ENCODE measurements around the gene KLHL3.

The KLHL3 gene

DNA sequence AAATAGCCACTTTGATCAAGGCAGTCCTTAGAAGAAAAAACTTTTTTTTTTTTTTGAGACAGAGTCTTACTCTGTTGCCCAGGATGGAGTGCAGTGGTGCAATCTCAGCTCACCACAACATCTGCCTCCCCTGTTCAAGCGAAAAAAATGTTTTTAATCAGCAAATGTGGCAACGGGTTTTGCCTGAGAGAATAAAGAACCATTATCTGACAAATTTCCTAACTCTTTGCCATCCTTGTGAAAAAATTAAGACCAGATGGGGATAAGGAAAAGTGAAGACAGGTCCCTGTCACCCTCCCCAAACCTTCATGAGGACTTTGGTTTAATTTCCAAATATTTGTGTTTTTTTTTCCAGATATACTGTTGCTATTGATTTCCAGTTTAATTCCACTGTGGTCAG is 129.5 kb downstream of the KLHL3 start:
- no peak for DNase-seq

DNA sequence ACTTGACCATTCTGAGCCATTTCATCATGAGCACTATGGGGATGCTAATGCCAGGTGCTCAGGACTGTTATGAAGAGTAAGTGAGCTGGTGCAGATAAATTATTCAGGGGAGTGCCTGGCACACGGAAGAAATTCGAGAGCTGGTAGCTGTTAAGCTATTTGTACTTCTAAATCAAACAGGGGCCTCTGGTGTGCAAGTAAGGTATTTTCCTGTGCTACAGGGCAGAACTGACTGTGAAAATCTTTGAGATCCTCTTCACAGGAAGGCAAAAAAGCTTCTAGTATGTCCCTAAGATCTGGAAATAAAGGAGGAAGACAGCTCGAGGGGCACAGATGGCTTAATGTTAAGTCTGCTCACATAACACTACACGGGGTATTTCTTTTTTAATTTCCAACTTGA is 130.5 kb downstream of the KLHL3 start:
- DNase-seq, result no peak

DNA sequence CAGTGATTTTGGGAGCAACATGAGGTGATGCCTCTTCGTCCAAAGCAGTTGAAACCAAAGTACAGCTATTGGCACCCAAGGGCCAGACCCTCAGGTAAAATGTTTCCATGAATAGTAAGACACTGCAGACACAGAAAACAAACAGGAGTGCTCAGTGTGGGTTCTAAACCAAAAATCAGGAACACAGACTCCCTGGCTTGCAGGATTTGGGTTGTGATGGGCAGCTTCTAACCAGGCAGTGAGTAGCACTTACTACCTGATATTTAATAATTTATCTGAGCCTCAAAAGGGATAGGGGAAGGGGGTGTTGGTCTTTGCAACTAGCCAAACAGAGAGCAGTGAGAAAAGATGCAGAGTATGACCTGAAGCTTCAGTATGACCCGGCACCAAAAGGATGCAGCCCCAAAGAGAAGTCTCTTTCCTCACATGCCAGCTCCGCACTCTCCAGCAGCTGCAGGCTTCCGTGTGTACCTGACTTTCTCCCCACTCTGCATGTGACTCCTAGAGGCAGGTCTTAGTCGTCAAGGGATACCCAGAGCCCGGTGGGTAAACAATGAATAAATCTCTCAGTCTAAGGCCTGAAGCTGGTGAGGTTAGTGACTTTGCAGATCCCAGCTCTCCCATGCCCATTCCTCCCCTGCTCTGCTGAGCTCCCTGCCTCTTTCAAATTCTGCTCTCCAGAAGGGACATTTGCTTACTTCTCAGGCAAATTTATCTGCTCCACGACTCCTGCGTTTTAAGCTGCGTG is 131.4 kb downstream of the KLHL3 start:
- DNase-seq, result no peak

- no peak for DNase-seq
Measured at GRCh38 chr5:137603891-137604290, 132.0 kb downstream of the KLHL3 start.

DNA sequence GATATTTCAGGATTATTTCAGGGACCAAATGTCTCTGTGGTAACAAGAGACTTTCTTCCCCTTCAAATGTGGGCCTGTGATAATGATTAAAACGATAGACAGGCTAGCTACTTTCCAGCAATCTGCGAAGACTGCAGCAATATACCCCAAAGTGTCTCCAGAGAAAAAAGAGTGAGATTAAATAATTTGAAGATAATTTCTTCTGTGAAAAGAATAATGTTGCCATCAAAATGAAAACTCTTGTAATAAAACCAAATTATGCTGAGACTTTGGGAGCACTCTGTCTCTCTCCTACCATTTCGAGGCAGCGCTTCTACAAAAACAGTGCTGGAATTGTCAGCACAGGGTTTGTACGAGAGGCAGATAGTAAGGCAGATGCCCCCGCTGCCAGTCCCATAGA is 132.5 kb downstream of the KLHL3 start:
- DNase-seq, result no peak

DNA sequence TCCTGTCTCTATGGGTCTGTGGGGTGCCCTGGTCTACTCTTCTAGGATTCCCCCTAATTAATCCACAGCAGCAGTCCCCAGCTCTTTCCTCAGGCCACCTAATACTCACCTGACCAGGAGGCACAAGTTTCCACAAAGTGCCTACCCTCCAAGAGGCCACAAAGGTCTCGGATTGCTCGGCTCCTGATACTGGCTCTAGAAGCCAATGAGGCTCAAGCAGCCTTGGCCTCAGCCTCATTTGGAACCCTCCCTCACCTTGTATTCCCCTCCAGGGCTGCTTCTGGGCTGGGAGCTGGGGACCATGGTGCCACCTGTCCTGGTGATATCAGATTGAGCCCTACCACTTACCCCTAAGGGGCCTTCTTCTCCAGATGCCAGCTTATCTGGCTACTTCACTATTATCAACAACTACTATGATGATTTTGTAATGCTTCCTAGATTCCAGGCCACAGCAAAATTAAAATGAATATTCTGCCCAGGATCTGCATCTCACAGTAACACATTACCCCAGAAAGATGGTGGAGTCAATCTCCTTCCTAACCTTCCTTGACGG is 133.1 kb downstream of the KLHL3 start:
- DNase-seq, result no peak

- DNase-seq, result no peak
Measured at GRCh38 chr5:137600721-137601360, 135.0 kb downstream of the KLHL3 start.

- no peak for DNase-seq
Measured at GRCh38 chr5:137599457-137599856, 136.4 kb downstream of the KLHL3 start.

GRCh38 chr5:137598399-137598798 is 137.5 kb downstream of the KLHL3 start:
- DNase-seq, result no peak

DNA sequence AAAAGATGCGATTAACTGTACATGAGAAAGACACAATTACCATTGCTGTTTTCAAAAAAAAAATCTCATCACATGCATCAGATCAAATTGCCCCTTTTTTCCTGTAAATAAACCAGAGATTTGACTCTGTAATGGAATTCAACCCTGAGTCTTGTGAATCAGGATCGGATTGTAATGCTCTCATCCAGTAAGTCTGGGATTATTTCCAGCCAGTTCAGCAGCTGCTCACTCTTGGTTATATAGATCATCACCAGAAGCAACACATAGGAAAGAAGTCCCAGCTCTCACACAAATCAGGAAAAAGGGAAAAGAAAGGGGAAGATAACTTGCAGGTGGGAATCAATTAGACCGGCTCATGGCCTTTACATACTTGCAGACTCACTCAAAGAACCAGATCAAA is 138.9 kb downstream of the KLHL3 start:
- no peak for DNase-seq

DNA sequence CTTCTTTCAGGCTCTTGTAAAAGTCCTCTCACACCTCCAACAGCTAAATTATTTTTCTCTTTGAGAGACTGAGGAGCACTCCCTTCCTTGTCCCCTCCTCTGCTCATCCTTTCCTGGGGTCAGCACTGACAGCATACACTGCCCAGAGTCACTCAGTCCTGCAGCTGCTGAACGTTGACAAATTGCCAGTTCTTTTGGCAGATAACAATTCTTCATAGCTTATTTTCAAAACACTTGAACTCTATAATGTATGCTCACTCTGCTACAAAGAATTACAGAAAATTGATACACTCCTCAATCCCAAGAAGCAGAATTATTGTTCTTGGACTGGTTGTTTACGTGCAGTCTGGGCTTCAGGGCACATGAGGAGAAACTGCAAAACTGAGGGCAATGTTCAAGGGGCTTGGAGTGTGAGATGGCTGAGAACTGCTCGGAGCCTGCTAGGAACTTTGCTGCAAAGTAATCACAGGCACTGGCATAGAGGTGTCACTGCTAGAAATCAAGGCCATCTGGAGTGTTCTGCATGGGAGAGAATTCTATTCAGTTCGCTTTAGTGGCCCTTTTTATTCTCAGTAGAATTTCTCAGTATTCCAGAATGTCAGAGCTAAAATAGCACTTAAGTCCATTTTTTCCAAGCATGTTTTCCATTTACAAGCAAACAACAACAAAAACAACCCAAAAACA is 140.4 kb downstream of the KLHL3 start:
- no peak for DNase-seq

- no peak for DNase-seq
Measured at GRCh38 chr5:137594717-137595116, 141.2 kb downstream of the KLHL3 start.

GRCh38 chr5:137592317-137592716 is 143.6 kb downstream of the KLHL3 start:
- DNase-seq, result no peak

- no peak for DNase-seq
Measured at GRCh38 chr5:137589185-137589584, 146.7 kb downstream of the KLHL3 start.

DNA sequence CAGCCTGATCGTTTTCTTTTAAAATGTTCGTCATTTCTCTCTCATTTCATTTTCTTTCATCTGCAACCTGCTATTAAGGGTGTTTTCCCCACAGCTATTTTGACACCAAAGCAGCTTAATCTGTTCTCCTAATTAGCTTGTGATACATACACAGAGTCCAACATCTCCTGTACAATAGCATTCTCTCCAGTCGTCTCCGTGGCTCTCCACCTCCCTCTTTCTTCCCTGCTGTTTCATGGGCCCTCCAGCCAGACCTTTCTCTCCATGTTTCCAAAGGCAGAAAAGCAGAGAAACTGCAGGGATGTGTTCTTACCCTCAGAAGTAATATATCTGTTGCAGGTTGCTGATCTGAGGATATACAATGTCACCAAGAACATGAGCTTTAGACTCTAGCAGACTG is 148.0 kb downstream of the KLHL3 start:
- DNase-seq, result no peak

DNA sequence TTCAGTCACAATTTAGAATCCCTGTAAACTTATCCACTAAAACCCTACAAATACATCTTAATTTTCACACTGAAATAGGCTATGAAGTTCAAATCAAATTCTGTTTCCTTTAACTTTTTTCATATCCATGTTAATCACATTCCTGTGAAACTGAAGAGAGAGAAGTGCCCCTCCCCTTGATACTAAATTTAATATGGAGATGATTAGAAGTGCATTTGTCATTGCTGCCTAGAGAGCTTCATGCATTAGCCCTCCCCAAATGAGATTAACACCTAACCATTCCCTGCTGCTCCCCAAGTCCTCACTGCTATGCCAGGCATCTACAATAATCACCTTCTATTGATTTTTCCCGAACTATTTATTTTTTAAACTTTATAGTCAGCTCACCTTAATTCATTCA is 151.6 kb downstream of the KLHL3 start:
- no peak for DNase-seq

DNA sequence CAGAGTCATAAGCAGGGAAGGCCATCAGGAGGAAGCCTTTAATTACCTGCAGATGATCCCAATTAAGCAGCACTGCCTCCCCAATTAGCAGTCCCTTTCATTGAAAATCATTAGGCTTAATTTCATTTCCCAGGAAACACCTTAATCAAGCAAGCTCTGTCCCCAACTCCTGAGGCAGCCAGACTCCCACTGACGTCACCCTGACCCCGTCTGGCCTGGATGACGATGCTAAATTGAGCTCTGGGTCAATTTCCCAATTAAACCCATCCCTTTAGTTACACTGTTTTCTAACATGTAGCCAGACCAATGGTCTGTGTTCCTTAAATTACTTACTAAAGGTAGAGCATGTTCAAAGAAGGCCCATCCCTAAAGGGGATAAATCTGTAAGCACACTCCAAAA is 152.8 kb downstream of the KLHL3 start:
- no peak for DNase-seq

DNA sequence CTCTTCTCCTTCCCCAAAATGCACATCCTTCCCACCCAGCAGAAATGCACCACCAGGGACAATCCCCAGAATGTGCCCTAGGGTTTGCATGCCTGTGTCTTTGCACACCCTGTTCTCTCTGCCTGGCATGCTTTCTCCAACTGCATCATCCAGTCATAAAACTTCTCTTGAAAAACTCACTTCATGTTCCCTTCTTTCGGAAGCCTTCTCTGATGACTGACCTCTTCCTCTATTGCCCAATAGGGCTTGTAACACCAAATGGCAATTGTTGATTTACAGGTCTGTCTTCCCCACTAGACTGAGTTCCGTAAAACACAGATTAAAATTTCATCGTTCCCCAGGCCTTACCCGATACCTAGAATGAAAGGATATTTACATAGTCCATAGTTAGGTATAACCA is 153.7 kb downstream of the KLHL3 start:
- no peak for DNase-seq

DNA sequence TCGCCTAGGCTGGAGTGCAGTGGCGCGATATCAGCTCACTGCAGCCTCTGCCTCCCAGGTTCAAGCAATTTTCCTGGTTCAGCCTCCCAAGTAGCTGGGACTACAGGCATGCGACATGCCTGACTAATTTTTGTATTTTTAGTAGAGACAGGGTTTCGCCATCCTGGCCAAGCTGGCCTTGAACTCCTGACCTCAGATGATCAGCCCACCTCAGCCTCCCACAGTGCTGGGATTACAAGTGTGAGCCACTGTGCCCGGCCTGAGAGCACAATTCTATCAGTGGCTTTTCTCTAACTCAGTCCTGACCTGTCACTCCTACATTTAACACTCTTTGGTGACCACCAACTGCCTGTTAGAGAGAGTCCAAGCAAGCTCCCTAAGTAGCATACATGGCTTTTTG is 154.1 kb downstream of the KLHL3 start:
- DNase-seq, result no peak

GRCh38 chr5:137580030-137580429 is 155.9 kb downstream of the KLHL3 start:
- DNase-seq, result no peak

DNA sequence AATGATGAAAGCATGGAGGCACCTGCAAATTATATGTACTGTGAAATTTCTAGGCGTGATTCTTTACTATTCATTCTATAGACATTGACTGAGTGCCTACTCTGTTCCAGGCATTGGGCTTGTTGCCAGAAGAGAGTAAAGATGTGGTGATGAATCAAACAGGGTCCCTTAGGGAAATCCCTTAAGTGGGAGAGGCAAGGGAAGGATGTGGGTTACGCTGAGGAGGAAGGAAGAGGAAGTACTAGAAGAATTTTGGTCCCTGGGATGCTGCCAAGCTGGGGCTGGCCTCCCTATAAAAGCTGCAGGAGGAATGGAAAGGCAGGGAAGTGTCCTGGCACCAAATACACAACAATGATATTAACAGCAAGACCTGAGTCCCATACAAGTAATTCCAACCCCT is 160.0 kb downstream of the KLHL3 start:
- no peak for DNase-seq

- no peak for DNase-seq
Measured at GRCh38 chr5:137575211-137575610, 160.7 kb downstream of the KLHL3 start.

DNA sequence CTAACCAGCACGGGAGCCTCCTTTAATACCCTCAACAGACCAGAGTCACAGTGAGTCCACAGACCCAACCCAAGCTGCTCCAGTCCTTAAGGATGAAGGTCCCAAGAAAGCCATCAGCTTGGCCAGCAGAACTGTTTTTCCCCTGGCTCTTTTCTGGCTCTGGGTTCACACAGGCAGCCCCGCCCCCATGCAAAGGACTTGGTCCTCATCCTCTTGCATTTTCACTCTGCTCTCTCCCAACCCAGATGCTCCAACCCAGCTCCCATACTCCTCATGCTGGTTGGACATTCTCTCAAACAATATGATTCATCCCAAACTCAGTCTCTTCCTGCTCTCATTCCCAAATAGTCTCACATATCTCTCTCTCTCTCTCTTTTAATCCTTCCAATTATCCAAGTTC is 162.5 kb downstream of the KLHL3 start:
- DNase-seq, result no peak

Measured in CD4-positive, alpha-beta T cell treated with Interleukin-21 for 1 hour (primary cell).